Measurements from ENCODE around the gene VIM. TPM values are rescaled to one million over a fixed set of nuclear protein-coding genes. Genes with fewer than 3 reads are reported as not detected.

Gene VIM
- total and polyA plus RNA-seq, 2 donors from 2014 or later, result 403 to 1,044 TPM

- H3K9me3 ChIP-seq (ENCODE audit: control insufficient read depth in 2 of 3, insufficient read depth in 1 of 3, low read length in 3 of 3), result no peaks in the 10 kb centered on the region
- no peaks in the 10 kb centered on the region for H3K36me3 ChIP-seq (ENCODE audit: control insufficient read depth in 2 of 3, insufficient read depth in 3 of 3, low read length in 3 of 3)
- intact Hi-C loops (cut with DNase I), result no loop called here
- no peaks in the 10 kb centered on the region for H3K27me3 ChIP-seq (ENCODE audit: control insufficient read depth, insufficient read depth, low read length)
- H3K4me3 ChIP-seq (ENCODE audit: low read length in 3 of 3), result no peak overlapping the region
- no peak for TF ChIP-seq CTCF (IDR thresholded peaks at IDR 0.05; ENCODE audit: borderline replicate concordance, extremely low read depth, insufficient read depth)
- DNase-seq (no peak), FAIRE-seq (no peak)
- no peak overlapping the region for H3K27ac ChIP-seq (ENCODE audit: low read depth in 2 of 2, low read length in 2 of 2)
- no peak overlapping the region for H3K9ac ChIP-seq (ENCODE audit: low read length in 3 of 3)
- H3K4me1 ChIP-seq (ENCODE audit: control insufficient read depth in 2 of 3, insufficient read depth in 2 of 3, low read depth in 1 of 3, low read length in 3 of 3), result peaks cover 0 to 7% (median 4%) of the 10 kb centered on the region in 3 donors
Observed at GRCh38 chr10:17181110-17181509, 46.9 kb upstream of the VIM start.

GRCh38 chr10:17181751-17182150, 46.3 kb upstream of the VIM start:
- no peaks in the 10 kb centered on the region for H3K27me3 ChIP-seq (ENCODE audit: control insufficient read depth, insufficient read depth, low read length)

GRCh38 chr10:17183110-17183509, 44.9 kb upstream of the VIM start:
- no peak for TF ChIP-seq CTCF (IDR thresholded peaks at IDR 0.05; ENCODE audit: borderline replicate concordance, extremely low read depth, insufficient read depth)
- no peaks in the 10 kb centered on the region for H3K9me3 ChIP-seq (ENCODE audit: control insufficient read depth in 2 of 3, insufficient read depth in 1 of 3, low read length in 3 of 3)
- peaks cover 0 to 7% (median 4%) of the 10 kb centered on the region in 3 donors for H3K4me1 ChIP-seq (ENCODE audit: control insufficient read depth in 2 of 3, insufficient read depth in 2 of 3, low read depth in 1 of 3, low read length in 3 of 3)
- intact Hi-C loops (cut with DNase I), result no loop called here
- H3K27me3 ChIP-seq (ENCODE audit: control insufficient read depth, insufficient read depth, low read length), result no peaks in the 10 kb centered on the region
- no peak overlapping the region for H3K9ac ChIP-seq (ENCODE audit: low read length in 3 of 3)
- DNase-seq (no peak), FAIRE-seq (no peak)
- H3K36me3 ChIP-seq (ENCODE audit: control insufficient read depth in 2 of 3, insufficient read depth in 3 of 3, low read length in 3 of 3), result no peaks in the 10 kb centered on the region
- no peak overlapping the region for H3K27ac ChIP-seq (ENCODE audit: low read depth in 2 of 2, low read length in 2 of 2)
- no peak overlapping the region for H3K4me3 ChIP-seq (ENCODE audit: low read length in 3 of 3)

More at GRCh38 chr10:17181751-17182150, 46.3 kb upstream of the VIM start:
- H3K4me3 ChIP-seq (ENCODE audit: low read length in 3 of 3), result no peak overlapping the region
- FAIRE-seq (no peak), DNase-seq (peak in 3 of 5 donors; percentile 21 to 51 (median 36))
- no peak for TF ChIP-seq CTCF (IDR thresholded peaks at IDR 0.05; ENCODE audit: borderline replicate concordance, extremely low read depth, insufficient read depth)
- no peak overlapping the region for H3K9ac ChIP-seq (ENCODE audit: low read length in 3 of 3)
- no peaks in the 10 kb centered on the region for H3K9me3 ChIP-seq (ENCODE audit: control insufficient read depth in 2 of 3, insufficient read depth in 1 of 3, low read length in 3 of 3)
- H3K4me1 ChIP-seq (ENCODE audit: control insufficient read depth in 2 of 3, insufficient read depth in 2 of 3, low read depth in 1 of 3, low read length in 3 of 3), result peaks cover 0 to 7% (median 4%) of the 10 kb centered on the region in 3 donors
- no peaks in the 10 kb centered on the region for H3K36me3 ChIP-seq (ENCODE audit: control insufficient read depth in 2 of 3, insufficient read depth in 3 of 3, low read length in 3 of 3)
- H3K27ac ChIP-seq (ENCODE audit: low read depth in 2 of 2, low read length in 2 of 2), result no peak overlapping the region
- intact Hi-C loops (cut with DNase I), result no loop called here

- H3K4me1 ChIP-seq (ENCODE audit: control insufficient read depth in 2 of 3, insufficient read depth in 2 of 3, low read depth in 1 of 3, low read length in 3 of 3), result peaks cover 0 to 7% (median 4%) of the 10 kb centered on the region in 3 donors
- H3K27me3 ChIP-seq (ENCODE audit: control insufficient read depth, insufficient read depth, low read length), result no peaks in the 10 kb centered on the region
- no peak overlapping the region for H3K27ac ChIP-seq (ENCODE audit: low read depth in 2 of 2, low read length in 2 of 2)
- DNase-seq, result no peak
- TF ChIP-seq CTCF (IDR thresholded peaks at IDR 0.05; ENCODE audit: borderline replicate concordance, extremely low read depth, insufficient read depth), result no peak
- no peak for FAIRE-seq
- no peaks in the 10 kb centered on the region for H3K9me3 ChIP-seq (ENCODE audit: control insufficient read depth in 2 of 3, insufficient read depth in 1 of 3, low read length in 3 of 3)
- no peaks in the 10 kb centered on the region for H3K36me3 ChIP-seq (ENCODE audit: control insufficient read depth in 2 of 3, insufficient read depth in 3 of 3, low read length in 3 of 3)
- no peak overlapping the region for H3K9ac ChIP-seq (ENCODE audit: low read length in 3 of 3)
- H3K4me3 ChIP-seq (ENCODE audit: low read length in 3 of 3), result no peak overlapping the region
- intact Hi-C loops (cut with DNase I), result no loop called here
Observed at GRCh38 chr10:17185873-17186272, 42.2 kb upstream of the VIM start.
